Suppressor macrophage treated with lipopolysaccharide for 4 hours (primary cell): ENCODE measurements around the gene ABCA3.

Experiments
- DNase-seq: peaks from one replicate; pipeline ENCODE4 v3.0.0-alpha.2; 2020

The ABCA3 gene

DNA sequence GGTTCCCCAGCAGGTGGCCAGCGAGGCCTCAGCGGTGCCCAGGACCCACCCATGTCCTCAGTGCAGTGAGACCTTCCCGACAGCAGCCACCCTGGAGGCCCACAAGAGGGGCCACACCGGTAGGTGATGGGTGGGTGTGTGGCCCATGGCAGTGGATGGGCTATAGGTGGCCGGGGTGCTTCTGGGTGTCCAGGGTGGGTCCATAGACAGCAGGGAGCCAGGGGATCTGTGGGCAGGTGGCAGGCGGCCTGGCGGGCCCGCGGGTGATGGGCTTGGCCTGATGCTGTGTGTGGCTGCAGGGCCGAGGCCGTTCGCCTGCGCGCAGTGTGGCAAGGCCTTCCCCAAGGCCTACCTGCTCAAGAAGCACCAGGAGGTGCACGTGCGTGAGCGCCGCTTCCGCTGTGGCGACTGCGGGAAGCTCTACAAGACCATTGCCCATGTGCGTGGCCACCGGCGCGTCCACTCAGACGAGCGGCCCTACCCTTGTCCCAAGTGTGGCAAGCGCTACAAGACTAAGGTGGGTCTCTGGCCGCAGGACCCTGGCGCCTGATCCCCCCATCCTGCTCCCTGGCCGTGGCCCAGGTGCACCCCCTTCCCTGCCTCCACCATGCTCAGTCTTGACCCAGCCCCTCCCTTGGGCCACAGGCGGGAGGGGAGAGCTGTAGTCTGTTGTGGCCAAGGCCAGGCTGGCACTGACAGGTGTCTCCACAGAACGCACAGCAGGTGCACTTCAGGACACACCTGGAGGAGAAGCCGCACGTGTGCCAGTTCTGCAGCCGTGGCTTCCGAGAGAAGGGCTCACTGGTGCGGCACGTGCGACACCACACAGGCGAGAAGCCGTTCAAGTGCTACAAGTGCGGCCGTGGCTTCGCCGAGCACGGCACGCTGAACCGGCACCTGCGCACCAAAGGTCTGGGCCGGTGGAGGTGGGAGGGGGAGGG is 106.4 kb downstream of the ABCA3 start:
- no peak for DNase-seq

DNA sequence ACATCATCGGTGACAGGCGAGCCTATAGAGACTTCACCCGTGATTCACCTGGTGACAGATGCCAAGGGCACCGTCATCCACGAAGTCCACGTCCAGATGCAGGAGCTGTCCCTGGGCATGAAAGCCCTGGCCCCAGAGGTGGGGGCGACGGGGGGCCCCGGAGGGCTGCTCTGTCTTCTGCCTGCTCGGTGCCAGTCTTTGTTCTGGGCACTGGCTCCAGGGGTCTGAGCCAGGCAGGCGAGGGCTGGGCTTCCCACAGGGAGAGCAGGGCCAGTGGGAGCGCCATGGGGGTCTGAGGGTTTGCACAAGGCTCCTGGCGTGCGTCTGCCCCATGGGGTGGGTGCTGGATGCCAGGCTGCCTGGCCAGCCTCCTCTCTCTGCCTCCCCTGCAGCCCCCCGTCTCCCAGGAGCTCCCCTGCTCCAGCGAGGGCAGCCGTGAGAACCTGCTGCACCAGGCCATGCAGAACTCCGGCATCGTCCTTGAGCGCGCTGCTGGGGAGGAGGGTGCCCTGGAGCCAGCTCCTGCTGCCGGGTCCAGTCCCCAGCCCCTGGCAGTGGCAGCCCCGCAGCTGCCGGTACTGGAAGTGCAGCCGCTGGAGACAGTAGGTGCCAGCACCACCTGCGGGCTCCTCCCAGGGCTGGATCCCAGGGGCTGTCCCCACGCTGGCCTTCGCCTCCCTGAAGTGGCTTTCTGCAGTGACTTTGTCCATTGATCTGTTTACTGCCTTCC is 107.3 kb downstream of the ABCA3 start:
- no peak for DNase-seq

DNA sequence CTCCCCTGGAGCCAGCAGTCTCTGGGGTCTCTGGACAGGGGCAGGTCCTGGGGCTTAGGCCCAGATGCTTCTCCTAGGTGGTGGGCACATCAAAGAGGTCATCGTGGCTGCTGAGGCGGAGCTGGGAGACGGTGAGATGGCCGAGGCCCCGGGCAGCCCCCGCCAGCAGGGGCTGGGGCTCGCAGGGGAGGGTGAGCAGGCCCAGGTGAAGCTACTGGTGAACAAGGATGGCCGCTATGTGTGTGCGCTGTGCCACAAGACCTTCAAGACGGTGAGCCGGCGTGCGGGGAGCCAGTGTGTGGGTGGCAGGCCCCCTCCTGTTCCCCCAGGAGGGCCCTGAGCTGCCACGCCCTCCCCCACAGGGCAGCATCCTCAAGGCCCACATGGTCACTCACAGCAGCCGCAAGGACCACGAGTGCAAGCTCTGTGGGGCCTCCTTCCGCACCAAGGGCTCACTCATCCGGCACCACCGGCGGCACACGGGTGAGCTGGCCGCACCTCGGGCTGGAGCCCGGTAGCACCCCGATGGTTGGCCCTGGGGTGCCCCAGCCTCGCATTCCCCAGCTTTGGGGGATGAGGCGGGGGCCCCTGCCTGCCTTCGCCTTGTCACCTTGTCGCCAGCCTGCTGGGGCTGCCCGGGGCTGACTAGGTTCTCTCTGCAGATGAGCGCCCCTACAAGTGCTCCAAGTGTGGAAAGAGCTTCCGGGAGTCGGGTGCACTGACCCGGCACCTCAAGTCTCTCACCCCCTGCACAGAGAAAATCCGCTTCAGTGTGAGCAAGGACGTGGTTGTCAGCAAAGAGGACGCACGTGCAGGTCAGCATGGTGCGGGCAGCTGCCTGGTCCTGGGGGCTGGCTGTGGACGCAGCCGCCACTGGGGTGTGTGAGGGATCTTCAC is 108.2 kb downstream of the ABCA3 start:
- no peak for DNase-seq

DNA sequence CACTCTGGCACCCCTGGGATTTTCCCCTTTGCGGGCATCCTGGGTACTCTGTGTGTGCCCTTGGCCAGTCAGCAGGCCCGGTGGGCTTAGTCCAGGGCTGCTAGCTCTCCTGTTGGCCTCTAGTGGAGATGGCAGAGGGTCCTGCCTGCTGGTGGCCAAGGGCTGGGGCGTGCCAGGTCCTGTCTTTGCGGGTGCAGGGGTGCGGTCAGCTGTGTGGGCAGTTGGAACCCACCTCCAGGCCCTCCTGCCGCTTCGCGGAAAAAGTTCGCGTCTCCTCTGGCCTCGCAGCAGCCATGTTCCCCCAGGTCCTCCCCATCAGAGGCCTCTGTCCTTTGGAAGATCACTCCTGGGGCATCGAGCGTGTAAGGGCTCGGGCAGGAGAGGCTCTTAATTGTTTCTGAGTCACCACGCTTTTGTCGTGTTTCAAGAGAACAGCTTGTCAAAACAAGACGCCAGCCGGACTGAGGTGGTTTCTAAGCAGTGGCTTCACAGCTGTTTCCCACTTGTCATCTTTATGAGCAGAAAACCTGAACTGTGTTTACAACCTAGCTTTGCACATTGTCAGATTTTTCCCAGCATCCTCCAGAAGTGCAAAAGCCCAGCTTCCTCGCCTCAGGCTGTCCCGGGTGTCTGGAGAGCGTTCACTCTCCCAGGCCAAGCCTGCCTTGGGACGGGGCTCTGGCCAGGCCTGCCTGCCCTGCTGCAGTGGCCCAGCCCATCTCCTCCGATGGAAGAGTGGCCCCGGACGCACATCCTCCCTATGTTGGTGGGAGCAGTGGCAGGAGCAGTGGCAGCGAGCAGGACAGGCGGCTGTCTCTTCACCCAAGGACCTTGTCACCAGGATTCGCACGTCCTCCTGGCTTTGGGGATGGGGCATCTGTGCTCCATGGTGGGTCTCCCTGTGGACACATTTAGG is 109.3 kb downstream of the ABCA3 start:
- no peak for DNase-seq

DNA sequence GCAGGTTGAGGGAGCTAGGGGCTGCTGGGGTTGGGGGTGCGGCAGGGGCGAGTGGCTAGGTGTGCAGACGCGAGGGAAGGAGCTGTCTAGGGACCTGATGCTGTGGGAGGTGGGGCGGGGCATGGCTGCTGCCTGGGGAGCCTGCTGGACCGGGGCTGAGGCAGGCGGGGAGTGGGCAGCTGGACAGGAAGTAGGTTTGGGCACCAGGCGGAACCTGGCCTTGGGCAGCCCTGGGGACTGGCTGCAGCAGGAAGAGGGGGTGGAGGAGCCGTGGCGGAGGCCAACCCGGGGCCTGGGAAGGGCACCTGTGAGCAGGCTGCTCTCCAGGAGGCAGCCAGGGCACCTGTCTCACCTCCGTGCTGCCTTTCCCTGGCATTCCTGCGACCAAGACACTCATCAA is 110.2 kb downstream of the ABCA3 start:
- DNase-seq = no peak

DNA sequence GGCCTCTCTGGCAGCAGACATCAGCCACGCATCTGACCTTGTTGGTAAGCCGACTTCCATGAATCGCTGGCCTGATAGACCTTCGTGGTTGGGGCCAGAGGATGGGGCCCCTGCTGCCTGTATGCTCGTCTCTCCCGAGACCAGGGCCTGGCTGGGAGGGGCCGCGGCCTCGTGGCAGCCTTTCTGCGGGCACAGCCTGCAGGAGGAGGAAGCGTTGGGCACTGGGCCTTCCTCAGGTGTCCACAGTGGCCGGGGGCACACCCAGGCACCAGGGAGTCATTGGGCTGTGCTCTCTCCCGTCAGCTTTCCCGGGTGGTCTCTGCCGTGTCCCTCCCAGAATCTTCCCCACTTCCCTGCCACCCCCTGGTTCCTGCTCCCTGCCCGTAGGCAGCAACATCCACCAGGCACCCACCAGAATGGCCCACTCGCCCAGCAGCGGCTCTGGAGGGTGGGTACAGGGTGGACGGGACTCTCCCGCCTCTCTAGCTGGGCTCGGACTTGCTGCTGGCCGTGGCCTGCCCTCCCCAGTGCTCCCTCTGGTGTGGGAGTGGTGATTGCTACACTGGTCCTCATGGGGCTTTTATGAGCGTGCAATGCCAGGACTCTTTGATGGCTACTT is 110.8 kb downstream of the ABCA3 start:
- DNase-seq = no peak

DNA sequence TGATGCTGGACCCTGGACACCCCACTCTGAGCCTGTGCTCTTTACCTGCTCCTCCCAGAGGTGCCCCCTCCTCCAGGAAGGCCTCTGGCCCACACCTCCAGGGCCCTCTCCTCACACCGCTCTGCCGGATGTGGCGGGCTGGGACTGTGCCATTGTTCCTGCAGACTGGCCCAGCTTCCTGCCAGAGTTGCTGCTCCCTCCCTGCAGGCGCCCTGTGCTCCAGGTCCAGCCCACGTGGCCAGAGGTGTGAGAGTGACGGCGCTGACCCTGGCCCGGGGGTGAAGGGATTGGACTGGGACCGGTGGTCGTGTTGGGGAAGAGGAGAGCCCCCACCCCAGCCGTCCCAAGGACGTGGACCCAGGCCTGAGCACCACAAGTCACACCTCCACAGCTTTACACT is 111.4 kb downstream of the ABCA3 start:
- DNase-seq = no peak

DNA sequence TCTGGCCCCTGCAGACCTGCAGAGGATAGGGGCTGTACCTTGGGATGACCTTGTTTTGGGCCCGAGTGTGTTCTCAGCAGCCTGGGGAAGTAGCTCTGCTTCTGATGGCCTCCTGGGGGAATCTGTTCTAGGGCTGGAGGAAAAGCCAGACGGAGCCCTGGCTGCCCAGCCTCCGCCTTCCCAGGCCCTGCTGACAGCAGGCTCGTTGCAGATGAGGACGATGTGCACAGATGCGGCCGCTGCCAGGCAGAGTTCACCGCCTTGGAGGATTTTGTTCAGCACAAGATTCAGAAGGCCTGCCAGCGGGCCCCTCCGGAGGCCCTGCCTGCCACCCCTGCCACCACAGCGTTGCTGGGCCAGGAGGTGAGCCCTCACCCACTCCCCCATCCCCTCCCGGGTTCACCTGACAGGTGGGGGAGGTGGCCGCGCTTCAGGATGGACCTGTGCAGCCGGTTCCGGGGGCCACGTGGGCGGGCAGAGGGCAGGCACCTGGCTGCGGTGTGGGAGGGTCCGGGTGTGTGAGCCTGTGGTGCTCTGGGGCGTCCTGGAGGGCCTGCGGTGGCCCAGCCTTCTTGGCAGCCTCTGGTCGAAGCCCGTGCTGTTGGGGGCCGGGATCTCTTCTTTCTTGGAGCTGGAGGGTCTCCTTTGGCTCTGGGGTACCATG is 112.2 kb downstream of the ABCA3 start:
- no peak for DNase-seq

DNA sequence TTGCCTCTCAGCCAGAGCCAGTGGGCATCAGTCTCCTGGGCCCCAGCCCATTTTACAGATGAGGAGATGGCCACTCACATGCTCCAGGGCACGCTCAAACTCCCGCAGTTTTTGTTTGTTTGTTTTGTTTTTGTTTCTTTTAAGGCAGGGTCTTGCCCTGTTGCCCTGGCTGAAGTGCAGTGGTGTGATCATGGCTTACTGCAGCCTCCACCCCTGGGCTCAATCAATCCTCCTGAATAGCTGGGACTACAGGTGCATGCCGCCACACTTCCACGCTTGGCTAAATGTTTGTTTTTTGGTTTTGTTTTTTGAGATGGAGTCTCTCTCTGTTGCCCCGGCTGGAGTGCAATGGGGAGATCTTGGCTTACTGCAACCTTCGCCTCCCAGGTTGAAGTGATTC is 113.6 kb downstream of the ABCA3 start:
- DNase-seq = no peak

DNA sequence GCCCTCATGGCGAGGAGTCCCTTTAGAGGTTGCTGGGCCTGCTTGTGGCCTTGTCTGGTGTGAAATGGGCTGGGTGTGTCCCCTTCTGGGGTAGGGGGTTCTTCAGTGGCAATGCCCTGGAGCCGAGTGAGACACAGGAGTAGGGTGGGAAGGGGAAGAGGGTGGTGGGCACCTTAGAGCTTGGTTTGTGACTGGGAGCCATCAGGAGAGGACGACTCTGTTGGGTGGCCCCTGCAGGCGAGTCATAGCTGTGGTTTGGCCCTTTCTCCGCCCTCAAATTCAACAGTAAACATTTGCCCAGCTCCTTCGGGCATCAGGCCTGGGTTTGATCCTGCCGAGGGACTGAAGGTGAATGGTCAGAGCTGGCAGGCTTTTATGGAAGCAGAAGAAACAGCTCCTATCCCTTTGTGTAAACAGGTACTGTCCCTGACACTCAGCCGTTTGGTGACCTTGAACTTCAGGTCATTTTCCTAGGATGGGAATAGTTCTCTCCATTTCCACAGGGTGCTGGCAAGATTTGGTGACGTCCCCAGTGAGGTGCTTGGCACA is 114.2 kb downstream of the ABCA3 start:
- no peak for DNase-seq
